MCF 10A (cell line): ENCODE results near the gene ANKRD61. TPM values are rescaled to one million over a fixed set of nuclear protein-coding genes. Genes with fewer than 3 reads are reported as not detected.
"Not testable (repeated sequence)": the region's sequence is repeated elsewhere in the genome, so short reads cannot be mapped to it uniquely, and the experiment has no call there.

Source experiments
- Bru-seq: library from RNA; stranded (reverse); fragments of 400-500 nt; gene quantifications from one replicate; lab custom pipeline; 2021; lab: Mats Ljungman, UMichigan
- BruChase-seq, 2 experiments: library from RNA; stranded (reverse); fragments of 400-500 nt; gene quantifications; one replicate each; lab custom pipeline; 2021; lab: Mats Ljungman, UMichigan
- BruUV-seq: library from RNA; stranded (reverse); fragments of 400-500 nt; replicated peaks from 2 replicates; lab custom pipeline; 2021; lab: Mats Ljungman, UMichigan
- CTCF ChIA-PET: fragments of 300-600 bp; sonication (Branson Sonifier 250); formaldehyde crosslinking; extraction: SDS; loops from one replicate; lab custom pipeline; 2021; ENCODE audit warnings: antibody characterized with exemption, inconsistent platforms; lab: Yijun Ruan, JAX
- POLR2A ChIA-PET: fragments of 300-600, 350-650 bp; sonication (Branson Sonifier 250); formaldehyde crosslinking; extraction: SDS; loops from one replicate; lab custom pipeline; 2020; ENCODE audit warnings: antibody characterized with exemption, inconsistent platforms; lab: Yijun Ruan, JAX
- DNase-seq: peaks from one replicate; pipeline ENCODE4 v3.0.0-alpha.2; 2018; ENCODE audit not compliant: unreplicated experiment
- H3K27ac Mint-ChIP-seq: one replicate; pipeline ENCODE4 v1.8.0; 2022; ENCODE audit warnings: mild to moderate bottlenecking, low read depth, mixed read lengths; ENCODE audit not compliant: unreplicated experiment
- H3K27me3 Mint-ChIP-seq: one replicate; pipeline ENCODE4 v1.8.0; 2022; ENCODE audit warnings: mixed read lengths; ENCODE audit not compliant: insufficient read depth, unreplicated experiment
- H3K36me3 Mint-ChIP-seq: one replicate; pipeline ENCODE4 v1.8.0; 2022; ENCODE audit warnings: mild to moderate bottlenecking, moderate library complexity, mixed read lengths; ENCODE audit not compliant: insufficient read depth, unreplicated experiment
- H3K4me1 Mint-ChIP-seq: one replicate; pipeline ENCODE4 v1.8.0; 2022; ENCODE audit warnings: mixed read lengths; ENCODE audit not compliant: insufficient read depth, unreplicated experiment
- H3K4me3 Mint-ChIP-seq: one replicate; pipeline ENCODE4 v1.8.0; 2022; ENCODE audit warnings: mild to moderate bottlenecking, moderate library complexity, mixed read lengths; ENCODE audit not compliant: unreplicated experiment
- H3K9me3 Mint-ChIP-seq: one replicate; pipeline ENCODE4 v1.8.0; 2022; ENCODE audit warnings: mixed read lengths; ENCODE audit not compliant: unreplicated experiment
- CTCF ChIP-seq: fragments of 200-600 bp; IDR thresholded peaks from one replicate; pipeline ENCODE4 v1.8.0; 2022; ENCODE audit warnings: antibody characterized with exemption, mild to moderate bottlenecking; ENCODE audit not compliant: unreplicated experiment
- intact Hi-C: fragments of 100-400 bp; cut with micrococcal nuclease; formaldehyde crosslinking; loops from 2 replicates; pipeline ENCODE4 v1.14.1; 2022
- long read RNA-seq: library from polyadenylated mRNA; stranded (forward); transcript quantifications from one replicate; pipeline ENCODE4 v2.0.0, GENCODE V29; 2022
- total RNA-seq: library from RNA; stranded (reverse); gene quantifications from 2 replicates; pipeline ENCODE4 v1.2.3, GENCODE V29; 2022

The ANKRD61 gene
- total RNA-seq, result 0.42 TPM in 1 of 2 replicates, not detected in the other
- percentile 26 among the genes with signal in this experiment for Bru-seq, nascent RNA
- percentile 24 among the genes with signal in this experiment for BruChase-seq, experiment 1, labeled RNA remaining after a 6-hour chase
- BruChase-seq, experiment 2, labeled RNA remaining after a 2-hour chase, result percentile 27 among the genes with signal in this experiment
- long read RNA-seq, result 0 reads

GRCh38 chr7:6030988-6031387 lies at the start of gene ANKRD61:
Gene ANKRD61 (plus strand): TSS chr7:6031376. CDS start chr7:6031376, 0 bp downstream.
- Mint-ChIP-seq H3K4me3 (no peak within 1 kb of the TSS), H3K9me3 (no peaks in the 10 kb centered on the region), H3K36me3 (peaks cover 91% of the 10 kb centered on the region), H3K4me1 (no peaks in the 10 kb centered on the region), H3K27ac (no peak within 1 kb of the TSS), H3K27me3 (no peaks in the 10 kb centered on the region)
- POLR2A ChIA-PET, result interaction anchor here (1.7 kb wide), 1 partner anchor 15 kb away, joined by 6 read pairs; no protein-coding TSS in a partner anchor
- TF ChIP-seq CTCF, result no peak
- CTCF ChIA-PET, result no interaction called here
- no TSS peak for BruUV-seq
- intact Hi-C loops, result no loop called here
- no peak for DNase-seq

- intact Hi-C loops, BruUV-seq, H3K4me1 Mint-ChIP-seq, DNase-seq, H3K27ac Mint-ChIP-seq, H3K4me3 Mint-ChIP-seq, CTCF ChIA-PET, POLR2A ChIA-PET, H3K9me3 Mint-ChIP-seq, H3K27me3 Mint-ChIP-seq: not testable (repeated sequence)
- peaks cover 70% of the 10 kb centered on the region for H3K36me3 Mint-ChIP-seq
Measured at GRCh38 chr7:5987061-5987460, 44.1 kb upstream of the ANKRD61 start.

- ChIA-PET POLR2A (interaction anchor here (0.9 to 3.3 kb wide), 4 partner anchors 10 to 109 kb away, joined by 3 to 38 read pairs (median 7); partner anchors contain the start of genes AIMP2 and PMS2), CTCF (interaction anchor here (0.6 to 2.6 kb wide), 17 partner anchors 9 to 1414 kb away, joined by 3 to 20 read pairs (median 4); no protein-coding TSS in a partner anchor)
- no TSS peak for BruUV-seq
- Mint-ChIP-seq H3K27me3 (no peaks in the 10 kb centered on the region), H3K4me1 (peaks cover 11% of the 10 kb centered on the region), H3K9me3 (no peaks in the 10 kb centered on the region), H3K36me3 (peaks cover 98% of the 10 kb centered on the region), H3K27ac (no peak overlapping the region), H3K4me3 (no peak overlapping the region)
- peak; percentile 51 for TF ChIP-seq CTCF
- DNase-seq, result peak; percentile 62
- intact Hi-C loops, result loop anchor here (1.0 to 10.0 kb wide), 4 partner anchors 109 to 437 kb away; no protein-coding TSS in a partner anchor
Measured at GRCh38 chr7:5997210-5997808, 33.9 kb upstream of the ANKRD61 start.

GRCh38 chr7:6007386-6007785 lies 23.8 kb upstream of the ANKRD61 start:
- Mint-ChIP-seq H3K36me3 (peaks cover 38% of the 10 kb centered on the region), H3K27me3 (no peaks in the 10 kb centered on the region), H3K4me1 (peaks cover 26% of the 10 kb centered on the region), H3K27ac (no peak overlapping the region), H3K4me3 (peak overlapping the region; percentile 83), H3K9me3 (no peaks in the 10 kb centered on the region)
- intact Hi-C loops, result no loop called here
- no peak for TF ChIP-seq CTCF
- ChIA-PET POLR2A (interaction anchor here (1.2 to 4.7 kb wide), 3 partner anchors 11 to 99 kb away, joined by 4 to 38 read pairs (median 6); no protein-coding TSS in a partner anchor), CTCF (interaction anchor here (0.7 to 2.5 kb wide), 3 partner anchors 10 to 481 kb away, joined by 3 to 9 read pairs (median 3); no protein-coding TSS in a partner anchor)
- no peak for DNase-seq
- BruUV-seq, result no TSS peak

- DNase-seq, H3K9me3 Mint-ChIP-seq, intact Hi-C loops, H3K27me3 Mint-ChIP-seq, BruUV-seq: not testable (repeated sequence)
- CTCF ChIA-PET, result interaction anchor here (0.6 to 2.5 kb wide), 4 partner anchors 9 to 99 kb away, joined by 3 to 9 read pairs (median 4); no protein-coding TSS in a partner anchor
- Mint-ChIP-seq H3K36me3 (peaks cover 38% of the 10 kb centered on the region), H3K4me3 (peak overlapping the region; percentile 83), H3K27ac (peak overlapping the region; percentile 88), H3K4me1 (peaks cover 32% of the 10 kb centered on the region)
- POLR2A ChIA-PET, result interaction anchor here (0.6 to 4.7 kb wide), 9 partner anchors 12 to 440 kb away, joined by 3 to 38 read pairs (median 4); partner anchors contain the start of gene DAGLB
Measured at GRCh38 chr7:6007835-6008590, 23.2 kb upstream of the ANKRD61 start.
